Activated naive CD8-positive, alpha-beta T cell treated with anti-CD3 and anti-CD28 coated beads, Interleukin-2, amount 10 ng/mL, durations not matched to agents 7 days and 5 days (primary cell): ENCODE results near the gene SOD2. TPM values are rescaled to one million over a fixed set of nuclear protein-coding genes. Genes with fewer than 3 reads are reported as not detected.
"Not testable (repeated sequence)": the region's sequence is repeated elsewhere in the genome, so short reads cannot be mapped to it uniquely, and the experiment has no call there.

Source experiments
- ATAC-seq: fragments of 150-1000 bp; cut with Tn5 transposase; one replicate; pipeline ENCODE4 v1.10.0; 2021; ENCODE audit warnings: low read depth, moderate library complexity
- POLR2A ChIA-PET: fragments of 350-600 bp; sonication (Branson Sonifier 250); formaldehyde crosslinking; loops from one replicate; lab custom pipeline; 2021; ENCODE audit warnings: antibody characterized with exemption; lab: Charles Lee
- DNase-seq: peaks from one replicate; pipeline ENCODE4 v3.0.0; 2021
- H3K27ac Mint-ChIP-seq: one replicate; pipeline ENCODE4 v1.8.0; 2022; ENCODE audit warnings: mild to moderate bottlenecking, mixed read lengths
- H3K27me3 Mint-ChIP-seq: one replicate; pipeline ENCODE4 v1.8.0; 2022; ENCODE audit warnings: mild to moderate bottlenecking, moderate library complexity, mixed read lengths
- H3K36me3 Mint-ChIP-seq: one replicate; pipeline ENCODE4 v1.8.0; 2021; ENCODE audit warnings: mild to moderate bottlenecking, mixed read lengths
- H3K4me1 Mint-ChIP-seq: one replicate; pipeline ENCODE4 v1.8.0; 2021; ENCODE audit warnings: mixed read lengths
- H3K4me3 Mint-ChIP-seq: one replicate; pipeline ENCODE4 v1.8.0; 2022; ENCODE audit warnings: mild to moderate bottlenecking, moderate library complexity, mixed read lengths
- H3K9me3 Mint-ChIP-seq: one replicate; pipeline ENCODE4 v1.8.0; 2021; ENCODE audit warnings: mixed read lengths
- total RNA-seq, 2 experiments: library from RNA; stranded (reverse); gene quantifications; one replicate each; pipeline ENCODE4 v1.2.3, GENCODE V29; 2021

SOD2 gene
- total RNA-seq, 2 experiments from 2014 or later, result 68.4 to 72.1 TPM

DNA sequence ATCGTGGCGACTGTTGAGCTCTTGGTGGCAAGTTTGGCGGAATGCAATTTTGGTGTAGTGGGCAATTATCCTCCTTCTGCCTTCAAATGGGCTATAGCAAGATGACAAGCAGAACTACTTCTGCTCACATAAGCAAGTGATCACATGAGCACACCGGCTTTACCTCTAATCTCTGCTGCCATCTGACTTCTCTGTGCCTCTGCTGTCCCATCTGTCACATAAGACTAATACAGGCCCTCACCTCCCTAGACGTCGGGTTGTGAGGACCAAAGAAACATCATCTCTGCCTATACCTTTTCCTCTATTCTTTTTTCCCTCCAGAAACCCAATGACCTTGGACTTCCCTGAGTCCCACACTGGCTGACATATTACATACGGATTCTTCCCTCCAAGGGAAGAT lies 20.9 kb upstream of the SOD2 start:
- ATAC-seq (no peak), DNase-seq (no peak)
- Mint-ChIP-seq H3K9me3 (peaks cover 2% of the 10 kb centered on the region), H3K27me3 (no peaks in the 10 kb centered on the region), H3K36me3 (peaks cover 2% of the 10 kb centered on the region), H3K27ac (no peak overlapping the region), H3K4me1 (peaks cover 2% of the 10 kb centered on the region), H3K4me3 (no peak overlapping the region)
- POLR2A ChIA-PET, result no interaction called here

DNA sequence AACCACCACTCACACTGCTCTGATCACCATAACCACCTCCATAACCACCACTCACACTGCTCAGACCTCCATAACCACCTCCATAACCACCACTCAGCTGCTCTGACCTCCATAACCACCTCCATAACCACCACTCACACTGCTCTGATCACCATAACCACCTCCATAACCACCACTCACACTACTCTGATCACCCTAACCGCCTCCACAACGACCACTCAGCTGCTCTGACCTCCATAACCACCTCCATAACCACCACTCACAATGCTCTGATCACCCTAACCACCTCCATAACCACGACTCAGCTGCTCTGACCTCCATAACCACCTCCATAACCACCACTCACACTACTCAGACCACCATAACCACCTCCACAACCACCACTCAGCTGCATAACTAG lies 19.3 kb upstream of the SOD2 start:
- H3K9me3 Mint-ChIP-seq, H3K36me3 Mint-ChIP-seq, DNase-seq, H3K27me3 Mint-ChIP-seq, H3K27ac Mint-ChIP-seq, H3K4me1 Mint-ChIP-seq, ATAC-seq, H3K4me3 Mint-ChIP-seq, POLR2A ChIA-PET: not testable (repeated sequence)

DNA sequence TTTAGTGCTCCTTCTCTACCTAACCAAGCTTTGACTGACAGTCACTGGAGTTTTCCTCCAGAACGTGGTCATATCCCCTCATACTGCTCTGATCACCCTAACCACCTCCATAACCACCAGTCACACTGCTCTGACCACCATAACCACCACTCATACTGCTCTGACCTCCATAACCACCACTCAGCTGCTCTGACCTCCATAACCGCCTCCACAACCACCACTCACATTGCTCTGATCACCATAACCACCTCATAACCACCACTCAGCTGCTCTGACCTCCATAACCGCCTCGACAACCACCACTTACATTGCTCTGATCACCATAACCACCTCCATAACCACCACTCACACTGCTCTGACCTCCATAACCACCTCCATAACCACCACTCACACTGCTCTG lies 17.6 kb upstream of the SOD2 start:
- H3K4me1 Mint-ChIP-seq, ATAC-seq, POLR2A ChIA-PET, H3K36me3 Mint-ChIP-seq, H3K27ac Mint-ChIP-seq, H3K9me3 Mint-ChIP-seq, H3K27me3 Mint-ChIP-seq, DNase-seq, H3K4me3 Mint-ChIP-seq: not testable (repeated sequence)

DNA sequence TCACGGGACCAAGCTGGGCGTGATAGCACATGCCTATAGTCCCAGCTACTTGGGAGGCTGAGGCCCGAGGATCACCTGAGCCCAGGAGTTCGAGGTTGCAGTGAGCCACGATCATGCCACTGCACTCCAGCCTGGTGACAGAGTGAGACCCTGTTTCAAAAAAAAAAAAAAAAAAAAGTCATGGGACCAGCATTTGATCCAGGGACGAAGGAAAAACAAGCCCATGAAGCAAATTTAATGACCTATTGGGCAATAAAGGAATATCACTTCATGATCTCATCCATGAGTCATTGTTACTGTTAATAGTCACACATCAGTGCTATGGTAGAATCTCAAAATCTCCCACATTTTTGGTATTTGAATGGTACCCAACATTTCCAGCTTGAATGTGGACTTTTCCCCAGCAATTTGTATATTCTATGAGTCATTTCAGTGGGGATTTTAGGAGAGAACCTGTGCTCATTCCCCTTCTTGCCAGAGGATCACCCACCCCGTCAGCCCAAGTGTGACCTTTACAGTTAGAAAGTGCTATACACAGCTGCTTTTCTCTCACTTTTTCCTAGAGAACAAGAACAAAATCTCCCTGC lies 8.5 kb upstream of the SOD2 start:
- POLR2A ChIA-PET, result no interaction called here
- DNase-seq (no peak), ATAC-seq (no peak)
- H3K36me3 Mint-ChIP-seq, result peaks cover 2% of the 10 kb centered on the region
- peaks cover 1% of the 10 kb centered on the region for H3K4me1 Mint-ChIP-seq
- peaks cover 2% of the 10 kb centered on the region for H3K27me3 Mint-ChIP-seq
- no peak overlapping the region for H3K27ac Mint-ChIP-seq
- peaks cover 4% of the 10 kb centered on the region for H3K9me3 Mint-ChIP-seq
- H3K4me3 Mint-ChIP-seq, result no peak overlapping the region

DNA sequence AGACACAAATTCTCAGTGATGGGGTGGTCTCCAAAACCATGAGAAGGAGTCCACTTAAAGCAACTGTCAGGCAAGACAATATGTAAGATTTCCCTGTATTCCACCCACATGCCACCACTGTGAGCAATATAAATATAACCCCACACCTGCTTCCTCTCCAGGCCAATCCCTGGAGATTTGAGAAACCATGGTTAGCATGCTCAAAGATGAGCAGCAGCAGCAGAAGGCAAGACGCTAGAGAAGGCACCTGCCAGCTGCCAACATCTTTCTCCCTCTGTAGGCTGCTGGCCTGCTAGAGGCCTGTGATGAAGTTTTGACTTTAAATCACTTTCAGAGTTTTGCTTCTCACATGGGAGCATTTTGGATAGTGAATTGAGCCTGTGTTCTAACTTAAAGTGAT lies 7.9 kb upstream of the SOD2 start:
- ATAC-seq (no peak), DNase-seq (no peak)
- POLR2A ChIA-PET, result no interaction called here
- Mint-ChIP-seq H3K27me3 (peaks cover 2% of the 10 kb centered on the region), H3K27ac (no peak overlapping the region), H3K4me1 (peaks cover 1% of the 10 kb centered on the region), H3K36me3 (peaks cover 2% of the 10 kb centered on the region), H3K9me3 (peaks cover 4% of the 10 kb centered on the region), H3K4me3 (no peak overlapping the region)

DNA sequence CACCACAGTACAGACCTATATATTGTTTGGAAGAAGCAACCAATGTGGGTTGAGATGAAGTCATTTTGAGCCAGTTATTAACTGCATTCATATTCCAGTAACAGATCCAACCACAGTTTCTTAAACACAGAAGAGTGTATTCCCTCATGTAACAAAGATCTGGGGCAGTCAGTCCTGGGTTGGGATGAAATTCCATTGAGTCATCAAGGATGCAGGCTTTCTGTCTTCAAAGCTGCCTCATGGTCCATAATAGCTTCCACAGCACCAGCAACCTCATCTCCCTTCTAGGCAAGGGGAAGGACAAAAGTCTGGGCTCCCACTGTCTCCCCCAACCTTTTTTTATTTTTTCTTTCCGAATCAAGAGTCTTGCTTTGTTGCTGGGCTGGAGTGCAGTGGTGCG lies 2.9 kb upstream of the SOD2 start:
- POLR2A ChIA-PET, result interaction anchor here (3.2 to 4.7 kb wide), 3 partner anchors 31 to 65 kb away, joined by 13 to 46 read pairs (median 14); partner anchors contain the start of genes ACAT2 and WTAP
- Mint-ChIP-seq H3K27me3 (no peaks in the 10 kb centered on the region), H3K27ac (peak overlapping the region; percentile 34), H3K36me3 (peaks cover 7% of the 10 kb centered on the region), H3K4me1 (peaks cover 25% of the 10 kb centered on the region), H3K9me3 (no peaks in the 10 kb centered on the region), H3K4me3 (no peak overlapping the region)
- DNase-seq (no peak), ATAC-seq (no peak)

DNA sequence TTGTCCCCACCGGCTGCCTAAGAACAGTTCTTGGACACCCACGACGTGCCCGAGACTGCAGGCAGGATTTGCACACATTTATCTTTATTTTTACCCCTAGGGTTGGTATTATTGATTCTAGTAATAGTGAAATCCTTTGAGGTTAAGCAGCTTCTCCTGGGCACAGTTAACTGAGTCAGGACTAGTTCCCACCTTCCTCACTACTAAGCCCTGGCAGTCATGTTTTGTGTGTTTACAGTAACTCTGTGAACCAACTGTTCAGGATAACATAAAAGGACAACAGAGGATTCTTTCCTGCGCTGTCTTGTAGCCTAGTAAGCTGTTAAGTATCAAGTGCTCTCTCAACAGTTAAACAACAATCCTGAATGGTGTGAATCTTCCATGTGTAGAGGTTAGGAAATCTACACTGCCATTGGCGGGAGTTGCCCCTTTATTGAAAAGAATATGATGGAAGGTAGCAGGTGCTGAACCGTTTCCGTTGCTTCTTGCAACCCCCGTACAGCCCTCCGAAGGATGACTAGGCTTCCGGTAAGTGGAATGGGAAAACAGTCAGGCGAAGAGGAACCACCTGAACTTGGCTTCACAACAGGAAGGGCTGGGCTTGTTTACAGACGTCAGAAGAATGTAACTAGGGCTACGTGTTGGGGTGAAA lies 979 bp upstream of the SOD2 start:
- DNase-seq (no peak), ATAC-seq (no peak)
- H3K9me3 Mint-ChIP-seq, result no peaks in the 10 kb centered on the region
- peak overlapping the region; percentile 93 for H3K27ac Mint-ChIP-seq
- peaks cover 9% of the 10 kb centered on the region for H3K36me3 Mint-ChIP-seq
- no peaks in the 10 kb centered on the region for H3K27me3 Mint-ChIP-seq
- peak overlapping the region; percentile 94 for H3K4me3 Mint-ChIP-seq
- POLR2A ChIA-PET, result interaction anchor here (0.8 to 4.7 kb wide), 5 partner anchors 34 to 113 kb away, joined by 3 to 46 read pairs (median 14); partner anchors contain the start of genes ACAT2, MRPL18, TCP1 and WTAP
- peaks cover 29% of the 10 kb centered on the region for H3K4me1 Mint-ChIP-seq

DNA sequence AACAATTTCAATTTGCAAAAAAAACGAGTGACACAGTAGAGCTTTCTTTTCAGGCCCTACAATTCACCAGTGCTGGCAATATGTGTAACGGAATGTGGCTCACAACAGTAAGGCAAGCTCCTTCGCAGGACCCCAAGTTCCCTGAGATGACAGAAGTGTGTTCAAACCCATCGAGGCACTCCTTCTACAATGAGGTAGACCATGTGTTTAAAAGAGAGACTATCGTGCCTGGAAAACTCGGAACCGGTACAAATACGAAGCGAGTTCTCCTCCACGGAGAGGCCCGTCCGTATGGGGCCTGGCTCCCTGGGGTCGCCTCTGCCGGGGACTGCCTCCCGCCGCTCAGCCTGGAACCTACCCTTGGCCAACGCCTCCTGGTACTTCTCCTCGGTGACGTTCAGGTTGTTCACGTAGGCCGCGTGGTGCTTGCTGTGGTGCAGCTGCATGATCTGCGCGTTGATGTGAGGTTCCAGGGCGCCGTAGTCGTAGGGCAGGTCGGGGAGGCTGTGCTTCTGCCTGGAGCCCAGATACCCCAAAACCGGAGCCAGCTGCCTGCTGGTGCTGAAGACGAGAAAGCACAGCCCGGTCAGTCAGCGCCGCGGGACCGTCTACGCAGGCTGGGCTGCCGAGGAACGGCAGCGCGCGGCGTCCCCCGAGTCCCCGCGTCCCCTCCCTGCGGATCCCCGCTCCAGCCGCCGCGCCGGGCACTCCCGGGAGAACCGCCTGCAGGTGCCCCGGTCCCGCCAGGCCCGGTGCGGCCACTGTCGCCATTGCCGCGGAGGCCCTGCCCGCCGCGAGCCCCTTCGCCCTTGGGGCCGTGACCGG lies 526 bp downstream of the SOD2 start:
- DNase-seq, result no peak

DNA sequence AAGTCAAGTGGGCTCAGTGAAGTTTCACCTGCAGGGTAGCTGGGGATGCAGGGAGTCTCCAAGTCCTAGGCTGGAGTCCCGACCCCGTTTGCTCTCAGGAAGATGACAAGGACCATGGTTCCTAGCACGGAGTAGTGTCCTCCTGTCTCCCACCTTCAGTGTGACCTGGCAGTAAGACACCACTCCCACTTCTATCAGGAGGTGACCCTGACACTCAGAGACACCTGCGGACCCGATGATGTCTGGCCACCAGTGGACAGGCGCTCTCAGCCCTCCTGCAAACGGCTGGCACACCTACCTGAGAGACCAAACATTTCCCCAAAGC lies 1.1 kb downstream of the SOD2 start:
- H3K9me3 Mint-ChIP-seq, result no peaks in the 10 kb centered on the region

More for the DNA sequence above, 526 bp downstream of the SOD2 start:
- ATAC-seq, result peak; percentile 52
- peak overlapping the region; percentile 91 for H3K4me3 Mint-ChIP-seq
- POLR2A ChIA-PET, result interaction anchor here (0.7 to 4.7 kb wide), 6 partner anchors 11 to 171 kb away, joined by 3 to 46 read pairs (median 8); partner anchors contain the start of genes ACAT2, MRPL18, TCP1 and WTAP
- peak overlapping the region; percentile 92 for H3K27ac Mint-ChIP-seq
- no peaks in the 10 kb centered on the region for H3K9me3 Mint-ChIP-seq
- peaks cover 19% of the 10 kb centered on the region for H3K36me3 Mint-ChIP-seq
- peaks cover 40% of the 10 kb centered on the region for H3K4me1 Mint-ChIP-seq
- H3K27me3 Mint-ChIP-seq, result no peaks in the 10 kb centered on the region

DNA sequence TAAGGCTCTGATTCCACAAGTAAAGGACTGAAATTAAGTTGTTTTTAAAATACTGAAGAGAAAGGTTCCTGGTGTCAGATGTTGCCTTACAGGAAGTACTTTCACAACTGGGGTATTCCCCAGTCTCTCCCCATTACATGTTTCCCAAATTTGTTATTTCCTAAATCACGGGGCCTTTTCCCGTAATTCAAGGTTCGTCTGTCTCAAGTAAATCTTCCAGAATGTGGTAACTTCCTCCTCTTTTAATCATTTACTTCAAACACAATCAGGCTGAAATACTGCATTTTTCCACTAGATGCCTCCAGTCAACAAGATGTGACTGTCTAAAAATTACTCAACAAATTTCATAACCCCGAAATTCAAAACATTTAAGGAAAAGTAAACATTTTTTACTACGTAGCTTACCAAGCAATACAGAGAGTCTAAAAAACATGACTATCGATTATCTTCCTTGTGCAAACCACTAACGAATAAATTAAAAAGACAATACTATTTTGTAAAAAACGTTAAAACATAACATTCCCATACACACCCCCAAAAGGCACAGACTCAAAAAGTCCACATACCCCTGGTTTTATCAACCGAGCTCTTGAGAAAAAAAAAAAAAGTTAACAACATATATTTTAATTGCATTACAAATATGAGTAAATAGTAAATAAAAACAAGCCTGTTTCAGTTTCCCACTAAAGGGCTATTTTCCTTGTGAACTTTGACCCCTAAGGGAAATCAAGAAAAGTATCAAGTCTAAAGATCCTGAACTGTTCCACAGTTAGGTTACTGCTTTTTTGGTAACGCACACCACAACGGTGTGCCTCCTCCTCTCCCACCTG lies 1.7 kb downstream of the SOD2 start:
- H3K9me3 Mint-ChIP-seq, result no peaks in the 10 kb centered on the region
- ATAC-seq (no peak), DNase-seq (no peak)
- H3K27ac Mint-ChIP-seq, result peak overlapping the region; percentile 92
- POLR2A ChIA-PET, result interaction anchor here (0.7 to 4.7 kb wide), 5 partner anchors 10 to 118 kb away, joined by 3 to 46 read pairs (median 14); partner anchors contain the start of genes ACAT2, MRPL18, TCP1 and WTAP
- H3K4me3 Mint-ChIP-seq, result peak overlapping the region; percentile 91
- peaks cover 27% of the 10 kb centered on the region for H3K36me3 Mint-ChIP-seq
- H3K4me1 Mint-ChIP-seq, result peaks cover 47% of the 10 kb centered on the region
- no peaks in the 10 kb centered on the region for H3K27me3 Mint-ChIP-seq

More for the DNA sequence above, 1.1 kb downstream of the SOD2 start:
- ATAC-seq, result no peak
- H3K27me3 Mint-ChIP-seq, result no peaks in the 10 kb centered on the region
- POLR2A ChIA-PET, result interaction anchor here (0.7 to 4.7 kb wide), 5 partner anchors 10 to 117 kb away, joined by 3 to 46 read pairs (median 14); partner anchors contain the start of genes ACAT2, MRPL18, TCP1 and WTAP
- H3K36me3 Mint-ChIP-seq, result peaks cover 23% of the 10 kb centered on the region
- peaks cover 44% of the 10 kb centered on the region for H3K4me1 Mint-ChIP-seq
- DNase-seq, result peak; percentile 42
- H3K4me3 Mint-ChIP-seq, result peak overlapping the region; percentile 91
- peak overlapping the region; percentile 92 for H3K27ac Mint-ChIP-seq

DNA sequence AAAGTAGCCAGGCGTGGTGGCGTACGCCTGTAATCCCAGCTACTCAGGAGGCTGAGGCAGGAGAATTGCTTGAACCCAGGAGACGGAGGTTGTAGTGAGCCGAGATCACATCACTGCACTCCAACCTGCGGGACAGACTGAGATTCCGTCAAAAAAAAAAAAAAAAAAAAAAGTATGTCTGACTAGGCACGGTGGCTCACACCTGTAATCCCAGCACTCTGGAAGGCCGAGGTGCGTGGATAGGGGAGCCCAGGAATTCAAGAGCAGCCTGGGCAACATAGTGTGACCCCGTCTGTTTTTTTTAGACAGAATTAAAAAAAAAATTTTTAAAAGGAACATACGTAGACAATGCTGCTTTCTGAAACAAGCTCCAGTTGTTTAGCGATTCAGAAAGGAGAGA lies 2.9 kb downstream of the SOD2 start:
- POLR2A ChIA-PET, result interaction anchor here (4.2 kb wide), 1 partner anchor 100 kb away, joined by 27 read pairs; the partner anchor contains the start of genes MRPL18 and TCP1
- H3K4me3 Mint-ChIP-seq, H3K9me3 Mint-ChIP-seq, H3K27ac Mint-ChIP-seq, ATAC-seq, DNase-seq, H3K27me3 Mint-ChIP-seq: not testable (repeated sequence)
- H3K36me3 Mint-ChIP-seq, result peaks cover 27% of the 10 kb centered on the region
- peaks cover 47% of the 10 kb centered on the region for H3K4me1 Mint-ChIP-seq

DNA sequence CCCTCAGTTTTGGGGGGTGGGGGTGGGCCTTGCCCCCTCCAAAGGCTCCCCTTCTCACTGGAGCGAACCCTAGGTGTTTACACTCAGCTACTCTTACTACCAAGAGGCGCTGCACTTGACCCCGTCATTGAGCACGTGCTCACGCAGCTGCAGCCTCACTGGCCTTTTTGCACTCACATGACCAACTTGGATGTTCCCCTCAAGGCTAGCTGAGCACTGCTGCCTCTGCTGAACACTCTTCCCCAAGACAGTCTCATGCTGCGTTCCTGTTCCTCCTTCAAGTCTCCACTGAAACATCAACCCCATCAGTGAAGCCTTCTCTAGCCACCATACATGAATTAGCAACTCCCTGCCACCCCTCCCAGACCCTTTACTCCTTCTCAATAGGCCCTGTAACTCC lies 4.0 kb downstream of the SOD2 start:
- ATAC-seq (no peak), DNase-seq (no peak)
- Mint-ChIP-seq H3K27me3 (no peaks in the 10 kb centered on the region), H3K4me1 (peaks cover 37% of the 10 kb centered on the region), H3K27ac (no peak overlapping the region), H3K9me3 (no peaks in the 10 kb centered on the region), H3K4me3 (no peak overlapping the region), H3K36me3 (peaks cover 28% of the 10 kb centered on the region)
- POLR2A ChIA-PET, result interaction anchor here (1.3 kb wide), 1 partner anchor 38 kb away, joined by 3 read pairs; no protein-coding TSS in a partner anchor
